ENCODE results near the gene WDFY2. TPM values are rescaled to one million over a fixed set of nuclear protein-coding genes. Genes with fewer than 3 reads are reported as not detected.

Gene WDFY2
- total and polyA plus RNA-seq, 8 donors: 1.4 to 22.6 (median 10.4) TPM

- Histone ChIP-seq H3K9me3 (no peaks in the 10 kb centered on the region), H3K27ac (peak overlapping the region in 3 of 5 donors; percentile 3 to 46 (median 7)), H3K27me3 (no peaks in the 10 kb centered on the region), H3K4me3 (no peak overlapping the region), H3K4me1 (peaks cover 0 to 11% (median 0%) of the 10 kb centered on the region in 4 donors), H3K36me3 (peaks cover 5 to 21% (median 16%) of the 10 kb centered on the region in 4 donors)
- TF ChIP-seq POLR2A (IDR thresholded peaks at IDR 0.05) (no peak), POLR2AphosphoS5 (IDR thresholded peaks at IDR 0.05) (no peak), EP300 (IDR thresholded peaks at IDR 0.05) (no peak), CTCF (IDR thresholded peaks at IDR 0.05) (no peak)
- 64 to 85% (median 74%) methylated on average over 6 of the region's 6 CpGs for WGBS, 5 donors
- intact Hi-C loops (cut with DNase I; ENCODE audit: low total_unique reads): loop anchor here (10.0 kb wide), 1 partner anchor 349 kb away; no protein-coding TSS in a partner anchor
- no peak for DNase-seq
Measured at GRCh38 chr13:51793570-51794271, 209.5 kb downstream of the WDFY2 start.

- TF ChIP-seq CTCF (IDR thresholded peaks at IDR 0.05) (no peak), POLR2A (IDR thresholded peaks at IDR 0.05) (no peak), POLR2AphosphoS5 (IDR thresholded peaks at IDR 0.05) (no peak), EP300 (IDR thresholded peaks at IDR 0.05) (no peak)
- Histone ChIP-seq H3K27me3 (no peaks in the 10 kb centered on the region), H3K4me1 (peaks cover 0 to 11% (median under 1%) of the 10 kb centered on the region in 4 donors), H3K27ac (no peak overlapping the region), H3K36me3 (peaks cover 7 to 25% (median 19%) of the 10 kb centered on the region in 4 donors), H3K4me3 (no peak overlapping the region), H3K9me3 (no peaks in the 10 kb centered on the region)
- intact Hi-C loops (cut with DNase I; ENCODE audit: low total_unique reads): loop anchor here (10.0 kb wide), 1 partner anchor 350 kb away; no protein-coding TSS in a partner anchor
- no peak for DNase-seq
- WGBS, 5 donors: 53 to 90% (median 83%) methylated on average over 4 of the region's 4 CpGs
Measured at GRCh38 chr13:51794964-51795363, 210.7 kb downstream of the WDFY2 start.

- no peak overlapping the region for H3K4me3 ChIP-seq
- intact Hi-C loops (cut with DNase I; ENCODE audit: low total_unique reads): loop anchor here (10.0 kb wide), 1 partner anchor 351 kb away; no protein-coding TSS in a partner anchor
- peaks cover 0 to 14% (median 3%) of the 10 kb centered on the region in 4 donors for H3K4me1 ChIP-seq
- peaks cover 7 to 25% (median 19%) of the 10 kb centered on the region in 4 donors for H3K36me3 ChIP-seq
- TF ChIP-seq POLR2A (IDR thresholded peaks at IDR 0.05) (no peak), EP300 (IDR thresholded peaks at IDR 0.05) (no peak), POLR2AphosphoS5 (IDR thresholded peaks at IDR 0.05) (no peak), CTCF (IDR thresholded peaks at IDR 0.05) (no peak)
- 83 to 94% (median 85%) methylated on average over 2 of the region's 2 CpGs for WGBS, 5 donors
- H3K27me3 ChIP-seq: no peaks in the 10 kb centered on the region
- no peaks in the 10 kb centered on the region for H3K9me3 ChIP-seq
- no peak for DNase-seq
- H3K27ac ChIP-seq: no peak overlapping the region
Measured at GRCh38 chr13:51795419-51795818, 211.2 kb downstream of the WDFY2 start.

- peaks cover 7 to 25% (median 19%) of the 10 kb centered on the region in 4 donors for H3K36me3 ChIP-seq
- no peak overlapping the region for H3K27ac ChIP-seq
- peaks cover 6 to 23% (median 13%) of the 10 kb centered on the region in 4 donors for H3K4me1 ChIP-seq
- H3K9me3 ChIP-seq: no peaks in the 10 kb centered on the region
- H3K27me3 ChIP-seq: no peaks in the 10 kb centered on the region
- no peak for DNase-seq
- intact Hi-C loops (cut with DNase I; ENCODE audit: low total_unique reads): loop anchor here (10.0 kb wide), 1 partner anchor 352 kb away; no protein-coding TSS in a partner anchor
- no peak overlapping the region for H3K4me3 ChIP-seq
- WGBS, 5 donors: 87 to 93% (median 88%) methylated on average over 7 of the region's 7 CpGs
- no peak for TF ChIP-seq CTCF (IDR thresholded peaks at IDR 0.05)
- TF ChIP-seq EP300 (IDR thresholded peaks at IDR 0.05): no peak
- no peak for TF ChIP-seq POLR2AphosphoS5 (IDR thresholded peaks at IDR 0.05)
- TF ChIP-seq POLR2A (IDR thresholded peaks at IDR 0.05): no peak
Measured at GRCh38 chr13:51796546-51796945, 212.3 kb downstream of the WDFY2 start.

Data from stomach (tissue), 9 donors.